SK-MEL-5 (cell line): ENCODE data around the gene RAC3. TPM values are rescaled to one million over a fixed set of nuclear protein-coding genes. Genes with fewer than 3 reads are reported as not detected.

Source experiments
- DNase-seq: peaks from one replicate; pipeline ENCODE4 v3.0.0-alpha.2; 2016; ENCODE audit warnings: low read depth, low spot score
- in situ Hi-C: cut with HindIII; loops from 2 replicates; pipeline ENCODE4 v1.10.0; 2016; ENCODE audit warnings: low sequenced_read_pairs, high pct_unique_total_duplicates, low pct_unique_long_range_greater_than_20kb
- total RNA-seq: library from RNA; depleted of rRNA; stranded (reverse); fragments of >200 nt; shearing (Covaris generic); gene quantifications from 2 replicates; pipeline ENCODE4 v1.2.3, GENCODE V29; 2014

The RAC3 gene
- total RNA-seq, 1 experiment from 2014 or later = 38.0 TPM

GRCh38 chr17:82072827-82073226, 41.3 kb downstream of the RAC3 start:
- DNase-seq = no peak
- in situ Hi-C loops = no loop called here

GRCh38 chr17:82073446-82073845, 42.0 kb downstream of the RAC3 start:
- DNase-seq = no peak
- in situ Hi-C loops = no loop called here

GRCh38 chr17:82076018-82076784, 44.7 kb downstream of the RAC3 start:
- DNase-seq = no peak
- in situ Hi-C loops = no loop called here

GRCh38 chr17:82076785-82077591, 45.5 kb downstream of the RAC3 start:
- no peak for DNase-seq
- in situ Hi-C loops = no loop called here

- in situ Hi-C loops = no loop called here
- DNase-seq = peak; percentile 43
Observed at GRCh38 chr17:82077617-82078358, 46.3 kb downstream of the RAC3 start.

GRCh38 chr17:82078433-82078832, 47.0 kb downstream of the RAC3 start:
- in situ Hi-C loops = no loop called here
- DNase-seq = no peak

- DNase-seq = no peak
- in situ Hi-C loops = no loop called here
Observed at GRCh38 chr17:82079001-82079677, 47.7 kb downstream of the RAC3 start.

- in situ Hi-C loops = no loop called here
- DNase-seq = no peak
Observed at GRCh38 chr17:82080048-82080788, 48.7 kb downstream of the RAC3 start.

- DNase-seq = no peak
- in situ Hi-C loops = no loop called here
Observed at GRCh38 chr17:82080789-82081464, 49.4 kb downstream of the RAC3 start.

- in situ Hi-C loops = no loop called here
- DNase-seq = no peak
Observed at GRCh38 chr17:82081546-82081945, 50.1 kb downstream of the RAC3 start.

GRCh38 chr17:82081966-82082365, 50.5 kb downstream of the RAC3 start:
- in situ Hi-C loops = no loop called here
- no peak for DNase-seq

- in situ Hi-C loops = no loop called here
- no peak for DNase-seq
Observed at GRCh38 chr17:82082456-82082855, 51.0 kb downstream of the RAC3 start.

- in situ Hi-C loops = no loop called here
- DNase-seq = no peak
Observed at GRCh38 chr17:82083009-82083408, 51.5 kb downstream of the RAC3 start.
